GM12892 (cell line): ENCODE results near the gene LHX1.

Experiments used
- POLR2A ChIP-seq: IDR thresholded peaks from 2 replicates; pipeline ENCODE4 v1.6.1; 2011; ENCODE audit warnings: low read depth, low read length, control low read depth
- POLR2AphosphoS5 ChIP-seq: IDR thresholded peaks from 2 replicates; pipeline ENCODE4 v1.6.1; 2011; ENCODE audit warnings: low read depth, low read length, control low read depth
- TAF1 ChIP-seq: IDR thresholded peaks from 2 replicates; pipeline ENCODE4 v1.6.1; 2011; ENCODE audit warnings: low read depth, mild to moderate bottlenecking, control low read depth, low read length, borderline replicate concordance

DNA sequence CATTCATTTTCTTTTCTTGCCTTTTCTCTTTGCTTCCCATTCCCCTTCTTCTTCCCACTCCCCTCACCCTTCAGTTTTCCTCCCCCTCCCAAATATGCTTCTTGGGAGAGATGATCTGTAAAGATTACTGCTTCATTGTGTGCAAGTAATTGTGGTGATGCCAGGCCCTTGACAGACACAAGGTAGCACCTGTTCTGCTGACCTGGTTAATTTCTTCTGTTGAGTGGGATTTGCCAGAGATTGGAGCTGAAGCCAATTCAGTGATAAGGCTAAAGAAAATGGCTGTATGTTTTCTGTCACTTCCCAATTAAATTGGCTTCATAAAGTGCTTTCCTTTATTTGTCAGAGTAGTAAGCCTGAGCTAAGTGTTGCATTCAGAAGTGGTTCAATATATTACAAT, 56.0 kb downstream of the LHX1 start:
- no peak for TF ChIP-seq POLR2A
- no peak for TF ChIP-seq POLR2AphosphoS5
- TF ChIP-seq TAF1, result no peak
